Raji (cell line): ENCODE data around the gene WIPF2.
A peak's percentile ranks its signal among the peaks of the same experiment; 100 is the strongest.

Experiments
- POLR2A ChIP-seq: IDR thresholded peaks from 2 replicates; pipeline ENCODE4 v1.6.1; 2011; ENCODE audit warnings: low read depth, low read length, control low read depth; ENCODE audit not compliant: insufficient read depth

The WIPF2 gene

GRCh38 chr17:40314584-40314956 is 95.5 kb downstream of the WIPF2 start:
- TF ChIP-seq POLR2A = no peak

- TF ChIP-seq POLR2A = no peak
Measured at GRCh38 chr17:40315206-40315605, 96.1 kb downstream of the WIPF2 start.

GRCh38 chr17:40315678-40316570 is 96.8 kb downstream of the WIPF2 start:
- no peak for TF ChIP-seq POLR2A

GRCh38 chr17:40316571-40317344 is 97.7 kb downstream of the WIPF2 start:
- no peak for TF ChIP-seq POLR2A

- no peak for TF ChIP-seq POLR2A
Measured at GRCh38 chr17:40317345-40317873, 98.3 kb downstream of the WIPF2 start.

GRCh38 chr17:40317880-40318829 is 99.1 kb downstream of the WIPF2 start:
- TF ChIP-seq POLR2A = peak; percentile 72

GRCh38 chr17:40318830-40319391 is 99.8 kb downstream of the WIPF2 start:
- no peak for TF ChIP-seq POLR2A

GRCh38 chr17:40319651-40320540 is 100.8 kb downstream of the WIPF2 start:
- TF ChIP-seq POLR2A = no peak

- TF ChIP-seq POLR2A = no peak
Measured at GRCh38 chr17:40320756-40321523, 101.8 kb downstream of the WIPF2 start.

- no peak for TF ChIP-seq POLR2A
Measured at GRCh38 chr17:40321524-40321929, 102.4 kb downstream of the WIPF2 start.

GRCh38 chr17:40321961-40322357 is 102.9 kb downstream of the WIPF2 start:
- TF ChIP-seq POLR2A = no peak

GRCh38 chr17:40322358-40323315 is 103.5 kb downstream of the WIPF2 start:
- no peak for TF ChIP-seq POLR2A
